Keratinocyte (primary cell): ENCODE data around the gene LAMA3. TPM values are rescaled to one million over a fixed set of nuclear protein-coding genes. Genes with fewer than 3 reads are reported as not detected.

Experiments
- DNase-seq: peaks from one replicate; pipeline ENCODE4 v3.0.0-alpha.2; 2011; ENCODE audit warnings: low read depth, missing footprints, low spot score
- FAIRE-seq: peaks from 2 replicates; lab custom pipeline; 2011; peaks lifted over from hg19 to GRCh38; lab: Jason Lieb, UNC
- H2AFZ ChIP-seq: 2 replicates; pipeline ENCODE4 v1.6.0; 2012; ENCODE audit warnings: low read length, control low read depth, inconsistent platforms; ENCODE audit not compliant: control insufficient read depth
- H3K27ac ChIP-seq: 2 replicates; pipeline ENCODE4 v1.5.1; 2011; ENCODE audit warnings: low read length; ENCODE audit not compliant: control insufficient read depth, insufficient read depth
- H3K27me3 ChIP-seq: 3 replicates; pipeline ENCODE4 v1.6.0; 2011; ENCODE audit warnings: low read length; ENCODE audit not compliant: control insufficient read depth, insufficient read depth; ENCODE audit errors: extremely low read depth
- H3K36me3 ChIP-seq, 2 experiments: 2 replicates in 1 of 2; 3 replicates in 1 of 2; pipeline ENCODE4 v1.5.1; 2011; ENCODE audit warnings: low read length in 2 of 2, mild to moderate bottlenecking in 1 of 2; ENCODE audit not compliant: control insufficient read depth in 2 of 2, insufficient read depth in 2 of 2; ENCODE audit errors: extremely low read depth in 1 of 2
- H3K4me1 ChIP-seq: 3 replicates; pipeline ENCODE4 v1.5.1; 2011; ENCODE audit warnings: low read length; ENCODE audit not compliant: control insufficient read depth, insufficient read depth; ENCODE audit errors: extremely low read depth
- H3K4me2 ChIP-seq: 3 replicates; pipeline ENCODE4 v1.6.0; 2011; ENCODE audit warnings: low read depth, low read length; ENCODE audit not compliant: control insufficient read depth, insufficient read depth; ENCODE audit errors: extremely low read depth
- H3K4me3 ChIP-seq, 3 experiments: fragments of 200-600 bp in 1 of 3; sonication (generic) in 1 of 3; 2 replicates in 2 of 3; 3 replicates in 1 of 3; pipeline ENCODE4 v1.5.1; 2011 to 2016; ENCODE audit warnings: low read length in 3 of 3, mild to moderate bottlenecking in 3 of 3, control low read depth in 2 of 3, inconsistent platforms in 1 of 3, low read depth in 1 of 3, mixed read lengths in 1 of 3, mixed run types in 1 of 3, moderate library complexity in 1 of 3; ENCODE audit not compliant: control insufficient read depth in 2 of 3, insufficient read depth in 2 of 3; ENCODE audit errors: extremely low read depth in 1 of 3
- H3K79me2 ChIP-seq: 2 replicates; pipeline ENCODE4 v1.6.0; 2012; ENCODE audit warnings: low read length; ENCODE audit not compliant: control insufficient read depth, insufficient read depth
- H3K9ac ChIP-seq: 3 replicates; pipeline ENCODE4 v1.6.0; 2011; ENCODE audit warnings: low read length; ENCODE audit not compliant: control insufficient read depth, insufficient read depth; ENCODE audit errors: extremely low read depth
- H3K9me1 ChIP-seq: 3 replicates; pipeline ENCODE4 v1.6.0; 2011; ENCODE audit warnings: low read length; ENCODE audit not compliant: control insufficient read depth, insufficient read depth; ENCODE audit errors: extremely low read depth
- H3K9me3 ChIP-seq: 2 replicates; pipeline ENCODE4 v1.5.1; 2012; ENCODE audit warnings: low read depth, low read length; ENCODE audit not compliant: control insufficient read depth
- H4K20me1 ChIP-seq: 3 replicates; pipeline ENCODE4 v1.6.0; 2011; ENCODE audit warnings: low read length; ENCODE audit not compliant: control insufficient read depth, insufficient read depth; ENCODE audit errors: extremely low read depth
- CTCF ChIP-seq, 3 experiments: IDR thresholded peaks in 1 of 3; conservative IDR thresholded peaks in 1 of 3; optimal IDR thresholded peaks in 1 of 3; 2 replicates in 2 of 3; 3 replicates in 1 of 3; pipeline versions ENCODE3 to v1.5.1; 2011; ENCODE audit warnings: low read length in 3 of 3, mild to moderate bottlenecking in 3 of 3, moderate library complexity in 2 of 3, control low read depth in 1 of 3, inconsistent platforms in 1 of 3; ENCODE audit not compliant: insufficient read depth in 2 of 3; ENCODE audit errors: extremely low read depth in 1 of 3
- EZH2 ChIP-seq: IDR thresholded peaks from one replicate; pipeline ENCODE4 v1.6.1; 2012; ENCODE audit warnings: inconsistent platforms, mild to moderate bottlenecking, low read length, moderate library complexity
- dilution Hi-C: fragments of 300-500 bp; cut with MboI; formaldehyde crosslinking; loops from one replicate; pipeline ENCODE4 v1.7.0; 2020; ENCODE audit warnings: low sequenced_read_pairs; ENCODE audit not compliant: extremely low pct_ligation_motif_present
- polyA plus RNA-seq, 5 experiments: library from polyadenylated mRNA; depleted of rRNA in 3 of 5; stranded (reverse) in 3 of 5; stranded (forward) in 1 of 5; unstranded in 1 of 5; fragments of >200 nt; gene quantifications; 1 replicate in 1 of 5; 2 replicates in 3 of 5; 3 replicates in 1 of 5; pipeline versions ENCODE4 v1.2.1 to v1.2.3, GENCODE V29; 2011 to 2012; ENCODE audit warnings: missing spikeins in 2 of 5, low read depth in 1 of 5, low replicate concordance in 1 of 5

LAMA3 gene
- polyA plus RNA-seq, 1 donor (not counting 4 experiments of a cell fraction or from before 2014, with no cell fraction given) = 1,944 TPM

DNA sequence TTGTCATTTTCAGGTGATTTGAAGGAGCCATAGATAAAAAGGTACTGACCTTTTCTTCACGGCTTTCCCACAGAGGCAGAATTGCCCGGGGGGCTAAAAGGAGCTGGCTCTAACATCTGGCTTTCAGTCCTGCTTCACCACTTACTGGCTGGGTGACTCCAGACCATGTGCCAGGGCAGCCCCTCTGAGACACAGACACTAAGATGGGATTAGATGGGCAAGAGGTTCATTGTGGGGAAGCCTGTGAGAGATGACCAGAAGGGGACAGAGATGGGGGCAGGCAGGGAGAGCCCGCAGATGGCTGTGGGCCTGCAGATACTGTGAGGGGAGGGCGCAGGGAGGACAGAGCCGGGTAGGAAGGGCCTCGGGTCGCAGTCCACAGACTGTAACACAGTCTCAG lies 250.6 kb downstream of the LAMA3 start:
- TF ChIP-seq EZH2 (no peak), CTCF (optimal IDR thresholded peaks at IDR 0.05 in 1 of 3, IDR thresholded peaks at IDR 0.05 in 1 of 3, conservative IDR thresholded peaks at IDR 0.05 in 1 of 3; ENCODE audit: extremely low read depth in 1 of 3, insufficient read depth in 2 of 3, low read length in 3 of 3) (no peak)
- H2AFZ ChIP-seq = no peak overlapping the region
- H3K4me1 ChIP-seq = no peaks in the 10 kb centered on the region
- DNase-seq = no peak
- FAIRE-seq = no peak
- no peak overlapping the region for H3K27ac ChIP-seq
- no peaks in the 10 kb centered on the region for H3K9me3 ChIP-seq
- peaks cover 51 to 68% of the 10 kb centered on the region in 2 experiments for H3K36me3 ChIP-seq
- H4K20me1 ChIP-seq = peaks cover 15% of the 10 kb centered on the region
- no peaks in the 10 kb centered on the region for H3K79me2 ChIP-seq
- no peaks in the 10 kb centered on the region for H3K9me1 ChIP-seq
- dilution Hi-C loops = no loop called here
- H3K4me2 ChIP-seq = no peak overlapping the region
- no peak overlapping the region for H3K4me3 ChIP-seq
- H3K9ac ChIP-seq = no peak overlapping the region
- no peaks in the 10 kb centered on the region for H3K27me3 ChIP-seq

GRCh38 chr18:23941791-23942190 lies 252.5 kb downstream of the LAMA3 start:
- dilution Hi-C loops = no loop called here
- Histone ChIP-seq H3K36me3 (peaks cover 52 to 70% of the 10 kb centered on the region in 2 experiments), H3K9ac (no peak overlapping the region), H3K9me3 (no peaks in the 10 kb centered on the region), H4K20me1 (peaks cover 20% of the 10 kb centered on the region), H3K27me3 (no peaks in the 10 kb centered on the region), H3K27ac (no peak overlapping the region), H3K79me2 (no peaks in the 10 kb centered on the region), H3K4me1 (no peaks in the 10 kb centered on the region), H2AFZ (no peak overlapping the region), H3K4me2 (no peak overlapping the region), H3K9me1 (no peaks in the 10 kb centered on the region), H3K4me3 (no peak overlapping the region)
- DNase-seq (no peak), FAIRE-seq (no peak)
- TF ChIP-seq EZH2 (no peak), CTCF (optimal IDR thresholded peaks at IDR 0.05 in 1 of 3, IDR thresholded peaks at IDR 0.05 in 1 of 3, conservative IDR thresholded peaks at IDR 0.05 in 1 of 3; ENCODE audit: extremely low read depth in 1 of 3, insufficient read depth in 2 of 3, low read length in 3 of 3) (no peak)
